Thyroid gland (tissue), 4 donors: ENCODE results near the gene SLC35E4.

Experiments
- CTCF ChIP-seq, 6 experiments: fragments of 200-600 bp in 3 of 6; fragments of 450-650 bp in 3 of 6; sonication (generic) in 3 of 6; IDR thresholded peaks; one replicate each; pipeline ENCODE4 v1.5.1; 2016 to 2019; ENCODE audit warnings: antibody characterized with exemption in 6 of 6, mild to moderate bottlenecking in 2 of 6, inconsistent platforms in 1 of 6, moderate library complexity in 1 of 6
- POLR2A ChIP-seq, 2 donors: fragments of 450-650 bp; IDR thresholded peaks; one replicate each; pipeline ENCODE4 v1.6.1; 2017; ENCODE audit warnings: antibody characterized with exemption in 2 of 2, mild to moderate bottlenecking in 2 of 2, moderate library complexity in 1 of 2

DNA sequence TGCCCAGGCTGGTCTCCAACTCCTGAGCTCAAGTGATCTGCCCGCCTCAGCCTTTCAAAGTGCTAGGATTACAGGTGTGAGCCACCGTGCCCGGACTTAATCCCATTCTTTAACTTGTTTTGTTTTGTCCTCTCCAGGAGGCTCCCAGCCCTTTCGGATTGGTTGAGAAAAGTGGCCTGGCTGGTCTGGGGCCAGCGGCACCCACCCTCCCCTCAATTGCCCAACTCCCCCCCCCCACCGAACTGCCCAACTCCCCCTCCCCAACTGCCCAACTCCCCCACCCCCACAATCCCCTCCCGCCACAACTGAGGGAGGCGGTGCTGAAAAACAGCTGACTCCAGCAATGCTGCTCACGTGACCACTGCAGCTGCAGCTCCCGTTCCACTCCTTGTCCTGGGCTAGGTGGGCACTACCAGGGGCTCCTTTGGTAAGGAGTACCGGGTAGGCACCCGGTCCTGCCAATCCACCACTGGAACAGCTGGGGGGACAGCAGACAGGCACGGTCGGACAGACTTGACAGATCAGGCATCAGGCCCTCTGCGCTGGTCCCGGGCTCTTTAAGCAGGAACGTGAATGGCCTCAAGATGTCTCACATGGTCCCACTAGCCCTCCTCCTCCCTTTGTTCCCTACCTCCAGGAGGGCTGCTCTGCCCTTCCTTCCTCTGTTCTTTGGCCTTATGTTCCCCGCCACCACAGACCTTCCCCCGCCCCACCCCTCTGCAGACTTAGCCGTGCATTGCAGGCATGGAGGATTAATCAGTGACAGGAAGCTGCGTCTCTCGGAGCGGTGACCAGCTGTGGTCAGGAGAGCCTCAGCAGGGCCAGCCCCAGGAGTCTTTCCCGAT lies 28.9 kb upstream of the SLC35E4 start, which contains the start of gene TCN2:
- TF ChIP-seq POLR2A (IDR thresholded peaks at IDR 0.05) (peak in 1 of 2 donors; percentile 39), CTCF (IDR thresholded peaks at IDR 0.05) (no peak)
